ENCODE measurements around the gene OR4D2.

OR4D2 gene

DNA sequence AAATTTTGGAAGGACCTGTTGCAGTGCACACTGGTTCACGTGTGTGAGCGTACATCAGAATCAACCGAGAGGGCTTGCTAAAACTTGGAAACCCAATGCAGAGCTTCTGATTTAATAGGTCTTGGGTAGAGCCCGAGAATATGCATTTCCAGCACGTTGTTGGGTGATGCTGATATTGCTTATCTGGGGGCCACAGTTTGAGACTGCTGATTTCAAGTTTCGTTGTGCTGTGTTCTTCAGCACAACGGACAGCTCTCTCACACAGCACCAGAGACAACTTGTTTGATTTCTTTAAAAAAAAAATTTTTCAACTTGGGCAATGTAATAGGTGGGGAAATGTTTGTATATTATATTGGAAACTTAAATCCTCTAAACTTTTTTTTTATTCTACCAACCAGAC is 9.4 kb downstream of the OR4D2 start:
- DNase-seq = no peak

DNA sequence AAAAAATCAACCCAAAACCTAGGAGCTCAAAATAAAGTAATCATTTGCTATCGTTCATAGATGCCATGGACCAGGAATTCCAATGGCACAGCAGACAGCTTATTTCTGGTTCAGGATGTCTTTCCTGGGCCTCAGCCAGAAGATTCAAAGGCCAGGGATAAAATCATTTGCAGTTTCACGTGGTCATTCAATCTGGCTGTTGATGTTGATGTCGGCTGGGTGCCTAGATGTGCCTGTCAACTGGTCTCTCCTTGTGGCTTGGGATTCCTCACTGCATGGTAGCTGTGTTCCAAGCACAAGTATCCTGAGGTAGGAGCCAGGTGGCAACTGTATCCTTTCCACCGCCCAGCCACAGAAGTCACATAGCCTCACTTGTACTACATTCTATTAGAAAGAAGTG is 15.0 kb downstream of the OR4D2 start:
- no peak for DNase-seq

- DNase-seq = no peak
Measured at GRCh38 chr17:58183514-58183913, 16.7 kb downstream of the OR4D2 start.

GRCh38 chr17:58184308-58184985 is 17.7 kb downstream of the OR4D2 start:
- peak; percentile 96 for DNase-seq

DNA sequence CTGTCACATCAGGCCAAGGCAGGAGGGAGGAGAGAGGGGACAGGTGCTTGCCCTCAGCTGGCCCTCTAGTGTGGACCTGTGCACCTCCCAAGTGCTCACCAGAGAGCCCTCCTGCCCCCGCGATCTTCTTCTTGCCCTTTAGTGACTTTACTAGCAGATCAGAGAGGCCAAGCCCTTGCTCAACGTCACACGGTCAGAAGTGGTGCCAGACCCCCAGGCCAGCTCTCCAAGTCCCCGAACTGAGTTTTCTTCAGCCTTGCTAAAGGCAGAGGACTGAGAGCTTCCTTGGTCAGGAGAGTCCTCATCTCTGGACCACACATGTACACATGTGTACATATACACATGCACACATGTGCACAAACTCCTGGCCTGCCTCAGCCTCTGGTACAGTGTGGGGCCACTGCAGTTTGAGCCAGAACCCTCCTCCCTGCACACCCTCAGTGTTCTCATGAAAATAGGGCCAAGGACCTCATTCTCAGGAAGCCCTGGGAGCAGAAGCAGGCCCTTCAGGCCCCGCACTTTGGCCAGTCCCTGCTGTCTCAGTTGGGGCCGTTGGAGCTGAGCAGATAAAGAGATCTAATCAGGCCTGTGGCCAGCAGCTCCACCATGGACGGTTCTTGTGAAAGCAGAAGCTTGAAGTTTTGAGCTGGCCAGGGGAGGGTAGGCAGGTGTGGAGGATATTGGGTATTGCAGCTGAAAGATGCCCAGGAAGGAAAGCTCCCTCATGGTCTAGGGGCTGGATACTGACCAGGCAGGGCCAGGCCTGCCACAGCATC is 18.4 kb downstream of the OR4D2 start:
- DNase-seq = peak; percentile 81

GRCh38 chr17:58186591-58186990 is 19.8 kb downstream of the OR4D2 start:
- no peak for DNase-seq

DNA sequence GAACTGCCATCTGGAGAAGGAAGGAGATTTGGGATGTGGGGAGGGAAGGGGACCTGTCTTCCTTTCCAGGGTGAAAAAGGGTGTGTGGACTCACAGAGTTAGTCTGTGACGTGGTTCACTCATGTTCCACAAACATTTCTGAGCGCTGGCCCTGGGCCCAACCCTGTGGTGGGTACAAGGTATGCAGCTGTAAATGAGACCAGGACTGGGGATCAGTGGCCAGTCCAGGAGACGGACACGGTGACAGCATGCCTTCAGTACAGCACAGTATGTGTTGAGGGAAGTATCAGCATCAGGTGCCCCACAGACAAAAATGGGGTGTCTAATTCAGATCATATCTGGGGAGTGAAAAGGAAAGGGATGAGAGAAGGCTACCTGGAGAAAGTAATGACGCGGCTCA is 20.3 kb downstream of the OR4D2 start:
- no peak for DNase-seq

- DNase-seq = no peak
Measured at GRCh38 chr17:58187675-58188074, 20.9 kb downstream of the OR4D2 start.

- DNase-seq = peak; percentile 64
Measured at GRCh38 chr17:58189436-58190146, 22.8 kb downstream of the OR4D2 start.

DNA sequence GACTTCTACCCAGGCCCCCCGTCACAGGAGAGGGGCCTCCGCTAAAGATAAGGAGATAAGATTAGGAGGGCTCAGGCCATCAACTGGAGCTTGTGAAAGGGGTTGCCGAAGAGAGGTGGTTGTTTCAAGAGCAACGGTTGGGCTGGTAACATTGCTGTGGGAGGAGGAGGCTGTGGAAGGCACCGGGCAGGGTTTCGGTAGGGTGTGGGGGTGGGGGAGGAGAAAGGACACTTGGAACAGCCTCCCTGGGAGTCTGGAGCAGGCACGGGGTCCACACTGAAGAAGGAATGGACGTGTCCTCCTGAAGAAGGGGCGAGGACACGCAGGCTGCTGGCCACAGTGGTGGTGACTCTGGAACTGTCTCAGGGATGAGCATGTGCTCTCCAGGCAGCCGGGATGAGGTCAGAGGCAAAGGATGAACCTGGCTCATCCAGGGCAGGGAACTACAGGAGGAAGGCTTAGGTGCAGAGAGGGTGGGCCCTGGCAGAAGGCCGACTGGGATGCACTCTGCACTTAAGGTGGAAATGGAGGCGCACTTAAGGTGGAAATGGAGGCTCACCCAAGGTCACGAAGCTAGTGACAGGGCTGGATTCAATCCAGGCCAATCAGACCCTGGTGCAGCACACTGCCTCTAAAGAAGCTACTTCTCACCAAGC is 24.6 kb downstream of the OR4D2 start:
- peak; percentile 9 for DNase-seq

DNA sequence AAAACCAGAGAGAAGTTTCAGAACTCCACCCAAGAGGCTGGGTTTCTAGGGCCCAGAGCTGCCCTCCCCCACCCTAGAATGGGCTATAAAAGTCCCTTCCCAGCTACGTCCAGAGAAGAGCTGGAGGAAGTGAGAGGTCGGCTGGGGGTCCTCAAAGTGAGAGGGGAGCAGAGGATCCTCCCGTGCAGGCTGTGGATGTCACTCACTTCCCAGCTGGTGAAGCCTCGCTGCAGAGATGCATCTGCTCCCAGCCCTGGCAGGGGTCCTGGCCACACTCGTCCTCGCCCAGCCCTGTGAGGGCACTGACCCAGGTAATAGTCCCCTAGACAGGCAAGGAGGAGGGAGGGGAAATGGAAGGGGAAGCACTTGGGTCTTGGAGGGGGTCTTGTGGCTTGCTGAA is 25.8 kb downstream of the OR4D2 start, which contains the start of gene EPX:
EPX (plus strand) TSS at position 115 of the 400 bp plus-strand sequence; CDS start at position 236, 121 bp downstream.
- DNase-seq = no peak

DNA sequence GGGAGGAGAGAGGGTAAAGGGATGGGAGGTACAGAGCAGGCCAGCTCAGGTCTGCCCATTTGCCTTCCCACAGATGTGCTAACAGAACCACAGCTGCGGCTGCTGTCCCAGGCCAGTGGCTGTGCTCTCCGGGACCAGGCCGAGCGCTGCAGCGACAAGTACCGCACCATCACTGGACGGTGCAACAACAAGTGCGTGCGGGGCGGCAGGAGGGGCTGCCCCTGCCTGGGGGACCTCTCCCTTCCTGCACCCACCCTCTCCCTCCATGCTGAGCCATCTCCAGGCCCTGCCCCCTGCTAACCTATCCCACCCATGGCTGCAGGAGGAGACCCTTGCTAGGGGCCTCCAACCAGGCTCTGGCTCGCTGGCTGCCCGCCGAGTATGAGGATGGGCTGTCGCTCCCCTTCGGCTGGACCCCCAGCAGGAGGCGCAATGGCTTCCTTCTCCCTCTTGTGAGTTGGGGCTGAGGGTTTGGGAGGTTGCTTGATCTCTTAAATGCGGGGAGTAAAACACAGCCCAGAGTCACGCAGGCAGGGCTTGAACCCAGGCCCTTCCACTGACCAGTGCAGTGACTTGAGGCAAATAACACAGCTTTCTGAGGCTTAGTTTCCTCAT is 27.0 kb downstream of the OR4D2 start:
- DNase-seq = no peak

GRCh38 chr17:58195518-58196123 is 28.8 kb downstream of the OR4D2 start:
- DNase-seq = no peak

DNA sequence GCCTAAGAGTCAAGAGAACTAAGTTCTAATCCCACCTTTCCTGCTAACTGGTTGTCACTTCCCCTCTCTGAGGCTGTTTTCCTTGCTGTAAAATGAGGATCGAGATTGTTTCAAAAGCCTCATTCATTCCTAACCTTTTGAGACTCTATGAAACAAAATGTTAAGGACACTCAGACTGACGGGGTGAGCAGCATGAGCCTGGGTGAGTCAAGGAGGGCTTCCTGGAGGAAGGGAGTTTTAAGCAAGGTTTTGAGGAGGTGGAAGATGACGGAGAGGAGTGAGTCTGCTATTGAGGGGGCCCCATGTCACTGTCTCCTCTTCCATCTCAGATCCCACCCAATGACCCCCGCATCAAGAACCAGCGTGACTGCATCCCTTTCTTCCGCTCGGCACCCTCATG is 29.8 kb downstream of the OR4D2 start:
- DNase-seq = no peak

- no peak for DNase-seq
Measured at GRCh38 chr17:58200024-58200633, 33.3 kb downstream of the OR4D2 start.

GRCh38 chr17:58202859-58203258 is 36.1 kb downstream of the OR4D2 start:
- no peak for DNase-seq

DNA sequence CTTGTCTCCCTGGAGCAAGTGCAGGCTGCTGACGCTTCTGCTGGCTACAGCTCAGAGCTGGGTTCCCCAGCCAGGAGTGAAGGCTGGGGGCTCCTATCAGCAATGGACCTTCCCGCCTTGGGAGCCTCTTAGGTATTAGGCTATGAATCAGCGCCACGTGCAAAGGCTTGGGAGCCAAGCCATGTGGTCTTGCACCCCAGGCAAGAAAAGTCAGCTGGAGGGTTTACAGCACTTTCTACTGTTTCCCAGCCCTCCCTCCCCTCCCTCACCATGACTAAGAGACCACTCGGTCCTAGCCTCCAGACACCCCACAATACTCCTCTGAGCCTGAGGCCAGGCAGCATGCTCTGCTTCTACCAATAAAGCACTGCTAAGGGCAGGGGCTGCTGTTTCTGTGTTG is 38.0 kb downstream of the OR4D2 start:
- DNase-seq = no peak

GRCh38 chr17:58205936-58206335 is 39.2 kb downstream of the OR4D2 start:
- no peak for DNase-seq

- DNase-seq = no peak
Measured at GRCh38 chr17:58207451-58207850, 40.7 kb downstream of the OR4D2 start.

- DNase-seq = no peak
Measured at GRCh38 chr17:58208344-58208743, 41.6 kb downstream of the OR4D2 start.

DNA sequence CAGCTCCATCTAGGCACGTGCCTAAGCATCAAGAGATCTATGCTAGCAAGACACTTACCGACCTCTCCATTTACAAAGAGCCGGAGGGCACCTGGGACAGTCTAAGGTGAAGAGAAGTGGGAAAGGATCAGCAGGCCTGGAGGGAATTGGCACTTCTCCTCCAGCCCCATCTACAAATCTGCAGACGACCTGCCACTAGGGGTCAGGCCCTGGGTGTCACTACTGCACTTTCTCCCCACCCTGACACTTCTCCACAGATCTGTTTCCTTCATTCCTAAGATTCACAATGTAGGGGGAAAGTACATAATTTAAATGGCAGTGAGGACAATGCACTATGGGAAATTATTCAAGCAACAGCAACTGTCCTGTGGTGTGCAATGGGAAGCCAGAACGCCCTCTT is 44.1 kb downstream of the OR4D2 start:
- no peak for DNase-seq

DNA sequence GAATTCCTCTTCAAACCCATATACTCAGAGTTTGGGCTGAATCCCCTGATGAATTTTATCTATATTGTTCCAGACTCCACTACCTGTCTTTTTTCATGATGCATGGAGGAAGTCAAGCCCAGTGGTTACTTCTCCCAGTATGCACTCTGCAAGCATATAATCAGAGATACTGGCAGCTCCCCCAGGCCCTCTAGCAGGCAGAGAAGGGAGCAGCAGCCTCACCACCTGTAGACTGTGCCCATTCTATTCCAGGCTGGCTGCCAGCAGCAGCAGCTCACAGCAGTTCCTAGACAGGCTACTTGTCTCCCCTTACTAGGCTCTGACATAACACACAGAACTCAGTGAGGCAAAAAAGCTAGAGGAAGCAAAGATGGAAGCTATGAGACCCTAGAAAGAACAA is 48.9 kb downstream of the OR4D2 start:
- peak; percentile 48 for DNase-seq

All from GF-D8 (cell line).